Stimulated activated naive CD4-positive, alpha-beta T cell treated with Interleukin-2 at 50 U/mL for 16 hours (primary cell): ENCODE data around the gene CSF2RB.

Source experiments
- DNase-seq: peaks from one replicate; lab custom pipeline; 2025; lab: John Stamatoyannopoulos, UW

The CSF2RB gene

GRCh38 chr22:36936362-36937116 is 23.1 kb downstream of the CSF2RB start:
- no peak for DNase-seq

- no peak for DNase-seq
Measured at GRCh38 chr22:36937319-36938027, 24.0 kb downstream of the CSF2RB start.

DNA sequence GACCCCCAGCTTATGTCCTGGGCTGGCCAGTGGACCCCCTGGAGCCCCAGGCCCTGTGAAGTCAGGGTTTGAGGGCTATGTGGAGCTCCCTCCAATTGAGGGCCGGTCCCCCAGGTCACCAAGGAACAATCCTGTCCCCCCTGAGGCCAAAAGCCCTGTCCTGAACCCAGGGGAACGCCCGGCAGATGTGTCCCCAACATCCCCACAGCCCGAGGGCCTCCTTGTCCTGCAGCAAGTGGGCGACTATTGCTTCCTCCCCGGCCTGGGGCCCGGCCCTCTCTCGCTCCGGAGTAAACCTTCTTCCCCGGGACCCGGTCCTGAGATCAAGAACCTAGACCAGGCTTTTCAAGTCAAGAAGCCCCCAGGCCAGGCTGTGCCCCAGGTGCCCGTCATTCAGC is 24.6 kb downstream of the CSF2RB start:
- DNase-seq, result no peak

DNA sequence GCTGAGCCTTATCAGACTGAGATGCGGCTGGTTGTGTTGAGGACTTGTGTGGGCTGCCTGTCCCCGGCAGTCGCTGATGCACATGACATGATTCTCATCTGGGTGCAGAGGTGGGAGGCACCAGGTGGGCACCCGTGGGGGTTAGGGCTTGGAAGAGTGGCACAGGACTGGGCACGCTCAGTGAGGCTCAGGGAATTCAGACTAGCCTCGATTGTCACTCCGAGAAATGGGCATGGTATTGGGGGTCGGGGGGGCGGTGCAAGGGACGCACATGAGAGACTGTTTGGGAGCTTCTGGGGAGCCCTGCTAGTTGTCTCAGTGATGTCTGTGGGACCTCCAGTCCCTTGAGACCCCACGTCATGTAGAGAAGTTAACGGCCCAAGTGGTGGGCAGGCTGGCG is 25.5 kb downstream of the CSF2RB start:
- DNase-seq, result no peak

DNA sequence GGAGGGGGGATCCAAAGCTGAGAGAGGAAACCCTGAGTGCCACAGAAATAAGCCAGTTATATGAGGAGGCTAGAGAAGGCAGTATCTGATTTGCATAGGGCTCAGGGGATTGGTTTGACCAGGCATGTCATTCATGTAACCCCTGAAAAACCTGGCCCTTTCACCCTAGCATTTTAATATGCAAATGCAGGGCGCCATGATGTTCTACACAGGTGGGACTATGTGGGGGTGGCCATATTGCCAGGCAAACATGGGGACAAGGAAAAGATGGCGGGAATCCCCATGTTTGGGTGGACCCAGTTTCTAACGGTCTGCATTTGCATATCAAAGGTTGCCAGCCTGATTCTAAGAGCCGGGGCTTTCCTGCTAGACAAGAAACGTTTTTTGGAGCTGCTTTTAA is 27.2 kb downstream of the CSF2RB start:
- DNase-seq, result no peak

DNA sequence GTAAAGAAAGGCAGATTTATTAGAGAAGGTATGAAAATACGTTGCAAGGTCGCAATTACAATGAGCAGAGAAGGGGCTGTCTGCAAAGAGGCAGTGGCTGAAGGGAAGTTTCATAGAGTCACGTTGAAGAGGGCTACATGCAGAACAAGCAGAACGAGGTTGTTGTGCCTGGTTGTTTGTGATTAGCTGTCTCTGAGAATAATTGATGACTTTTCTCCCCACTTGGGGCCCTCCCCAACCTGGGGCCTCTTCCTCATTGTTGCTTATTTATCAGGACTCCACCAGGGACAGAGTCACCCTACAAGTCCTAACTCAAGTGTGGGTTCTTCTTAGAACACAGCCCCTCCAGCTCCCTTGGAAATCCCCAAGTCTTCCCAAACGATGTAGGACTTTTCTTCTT is 29.1 kb downstream of the CSF2RB start:
- no peak for DNase-seq

GRCh38 chr22:36946421-36947158 is 33.2 kb downstream of the CSF2RB start:
- no peak for DNase-seq

GRCh38 chr22:36948273-36949225 is 35.1 kb downstream of the CSF2RB start:
- DNase-seq, result no peak

DNA sequence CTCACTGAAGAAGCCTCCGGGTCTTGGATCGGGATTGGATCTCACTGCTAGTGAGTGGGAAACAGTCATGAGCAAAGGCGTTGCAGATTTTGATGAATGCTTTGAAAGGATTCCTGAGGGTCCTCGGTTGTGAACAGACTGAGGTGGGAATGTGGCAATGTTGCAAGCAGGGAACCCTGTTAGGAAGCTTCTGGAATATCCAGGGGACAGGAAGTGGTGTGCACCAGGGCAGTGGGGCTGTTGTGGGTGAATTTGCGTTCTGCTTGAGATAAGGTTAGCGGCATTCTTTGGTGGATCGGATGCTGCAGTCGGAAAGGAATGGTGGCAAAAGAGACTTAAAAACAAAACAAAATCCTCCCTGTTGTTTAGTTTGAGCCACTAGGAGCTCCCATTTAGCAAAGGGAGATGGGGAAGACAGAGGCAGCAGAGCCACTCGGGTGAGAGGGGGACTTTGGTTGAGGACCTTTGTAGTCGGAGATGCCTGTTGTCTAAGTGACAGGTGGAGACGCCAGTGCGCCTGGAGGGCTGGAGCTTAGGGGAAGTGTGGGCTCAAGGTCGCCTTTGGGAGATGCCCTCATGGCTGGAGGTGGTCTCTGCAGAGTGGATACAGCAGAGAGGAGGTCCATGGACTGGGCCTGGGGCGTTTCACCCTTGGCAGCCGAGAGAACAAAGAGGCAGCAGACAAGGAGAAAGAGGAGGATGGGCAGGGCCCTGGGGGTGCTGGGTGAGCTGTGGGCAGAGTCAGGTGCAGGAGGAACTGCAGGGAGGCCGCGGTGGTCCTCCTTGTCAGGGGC is 37.6 kb downstream of the CSF2RB start:
- DNase-seq, result no peak

DNA sequence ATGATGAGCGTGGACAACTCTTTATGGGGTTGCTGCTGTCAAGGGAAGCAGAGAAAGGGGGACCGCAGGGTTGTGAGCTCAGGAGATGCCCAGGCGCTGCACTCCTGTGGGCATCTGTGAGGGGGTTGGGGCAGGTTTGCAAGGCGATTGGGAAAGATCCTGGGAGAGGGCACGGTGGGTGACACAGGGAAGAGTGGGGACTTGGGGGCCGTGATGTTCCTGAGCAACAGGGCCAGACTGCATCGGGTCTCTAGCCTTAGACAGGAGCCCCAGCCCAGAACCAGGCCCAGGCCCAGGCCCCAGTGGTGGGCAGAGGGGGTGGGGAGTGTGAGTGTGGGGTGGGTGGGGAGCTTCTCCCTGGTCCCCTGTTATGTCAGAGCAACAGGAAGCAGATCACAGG is 38.3 kb downstream of the CSF2RB start:
- DNase-seq, result no peak

DNA sequence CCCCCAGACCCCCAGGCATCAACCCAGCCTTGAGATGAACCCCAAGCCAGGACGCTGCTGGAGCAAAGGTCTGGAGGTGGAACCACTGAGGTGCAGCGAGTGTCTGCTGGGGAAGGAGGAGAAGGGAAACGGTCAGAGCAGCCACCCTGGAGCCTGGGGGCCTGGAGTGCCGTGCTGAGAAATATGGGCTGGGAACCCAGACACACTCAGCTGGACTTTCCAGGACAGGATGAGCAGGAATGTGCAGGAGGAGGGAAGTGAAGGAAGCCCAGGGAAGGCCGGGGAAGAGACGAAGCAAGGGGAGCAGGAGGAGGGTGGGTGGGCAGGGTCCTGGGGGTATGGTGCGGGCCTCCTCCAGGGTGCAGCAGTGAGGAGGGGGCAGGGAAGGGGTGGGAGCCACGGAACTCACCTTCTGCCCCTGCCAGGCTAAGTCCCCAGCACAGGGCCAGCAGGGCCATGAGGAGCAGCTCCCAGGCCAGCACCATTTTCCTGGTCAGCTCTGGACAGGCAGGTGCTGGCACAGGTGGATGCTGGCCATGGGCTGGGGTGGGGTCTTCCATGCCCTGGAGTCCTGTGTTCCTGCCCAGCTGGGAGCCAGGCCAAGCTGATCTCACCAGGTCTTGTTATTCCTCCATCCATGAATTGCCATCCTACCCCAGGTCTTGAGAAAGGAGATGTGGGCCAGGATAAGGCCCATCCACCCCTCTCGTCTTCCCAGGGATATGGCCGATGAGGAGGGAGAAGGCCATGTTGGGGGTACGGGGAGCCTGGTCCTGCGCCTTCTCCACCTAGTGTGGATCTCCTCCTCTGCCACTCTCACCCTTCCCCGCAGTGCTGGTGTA is 40.0 kb downstream of the CSF2RB start:
- DNase-seq, result no peak

DNA sequence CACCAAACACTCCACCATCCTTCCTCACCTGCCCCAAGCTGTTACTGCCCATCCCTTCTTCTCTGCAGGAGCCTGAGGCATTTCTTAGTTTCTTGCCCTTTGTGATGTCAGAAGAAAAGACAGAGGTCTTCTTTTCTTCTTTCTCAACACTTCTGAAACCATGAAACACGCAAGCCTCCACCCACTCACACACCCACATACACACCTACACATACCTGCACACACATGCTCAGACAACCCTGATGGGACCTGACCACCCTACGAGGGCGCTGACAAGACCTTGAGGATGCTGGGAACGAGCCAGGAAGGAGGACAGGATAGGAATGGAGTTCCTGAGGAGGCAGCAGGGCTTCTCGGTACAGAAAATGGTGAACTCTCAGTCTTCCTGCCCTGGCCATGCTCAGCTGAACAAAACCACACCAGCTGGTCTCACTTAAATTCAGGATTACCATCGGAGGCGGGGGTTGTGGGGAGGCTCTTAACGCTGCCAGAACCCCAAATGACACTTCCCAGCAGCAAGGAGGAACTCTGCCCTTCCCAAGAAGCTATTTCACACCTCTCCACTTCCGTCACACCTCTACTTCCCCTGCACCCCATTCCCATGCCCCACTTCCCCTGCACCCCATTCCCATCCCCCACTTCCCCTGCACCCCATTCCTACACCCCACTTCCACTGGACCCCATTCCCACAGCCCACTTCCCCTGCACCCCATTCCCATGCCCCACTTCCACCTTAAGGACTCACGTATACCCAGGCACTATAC is 41.0 kb downstream of the CSF2RB start:
- DNase-seq, result no peak

DNA sequence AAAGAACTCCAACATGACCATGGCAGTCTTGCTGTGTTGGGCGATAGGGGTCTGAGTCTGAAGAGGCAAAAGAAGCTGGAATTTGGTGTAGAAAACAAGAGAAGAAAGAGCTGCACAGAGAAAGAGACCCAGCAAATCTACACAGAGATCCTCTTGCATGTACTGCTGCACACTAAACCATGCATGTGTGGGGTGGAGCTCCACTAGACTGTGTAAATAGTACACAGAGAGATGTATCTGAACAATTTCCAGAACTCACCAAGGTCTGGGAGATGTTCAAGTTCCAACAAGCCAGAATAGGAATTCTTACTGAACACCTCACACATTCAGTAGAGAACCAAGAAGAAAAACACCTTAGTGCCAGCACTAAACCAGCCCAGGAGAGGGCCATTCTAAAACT is 42.3 kb downstream of the CSF2RB start:
- DNase-seq, result no peak

DNA sequence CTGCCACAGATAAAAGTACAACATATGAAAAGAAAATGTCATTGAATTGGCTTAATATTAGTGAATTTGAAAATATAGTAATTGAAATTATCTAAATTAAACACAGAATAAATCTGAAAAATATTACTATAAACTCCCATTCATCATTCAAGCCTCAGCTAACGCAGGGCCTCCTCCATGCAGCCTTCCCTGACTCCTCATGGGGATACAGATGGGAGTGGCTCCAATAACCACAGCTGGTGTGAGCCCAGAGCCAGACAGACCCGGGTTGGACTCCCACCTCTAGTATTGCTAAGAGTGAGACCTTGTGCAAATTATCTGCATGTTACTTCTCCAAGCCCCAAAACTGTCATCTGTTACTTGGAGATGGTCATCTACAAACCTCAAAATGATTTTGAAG is 44.9 kb downstream of the CSF2RB start:
- DNase-seq, result no peak

DNA sequence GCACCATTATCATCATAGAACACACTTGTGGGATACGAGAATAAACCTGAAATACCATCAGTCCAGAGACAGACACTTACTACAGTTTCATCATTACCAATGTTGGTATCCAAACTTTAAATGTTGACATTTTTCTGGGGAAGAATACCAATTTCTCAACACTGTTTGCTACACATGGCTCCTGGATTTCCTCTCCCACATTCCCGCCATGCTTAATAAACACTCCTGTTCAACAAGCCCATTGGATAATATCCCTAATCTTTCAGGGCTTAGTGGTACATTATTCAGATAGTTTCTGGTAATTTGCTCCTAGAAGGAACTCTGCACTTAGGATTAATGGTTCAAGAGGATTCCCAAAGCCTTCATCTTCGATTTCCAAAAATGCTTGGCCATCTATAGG is 48.2 kb downstream of the CSF2RB start:
- DNase-seq, result no peak

GRCh38 chr22:36963302-36963701 is 49.9 kb downstream of the CSF2RB start:
- DNase-seq, result no peak

- no peak for DNase-seq
Measured at GRCh38 chr22:36964106-36964505, 50.7 kb downstream of the CSF2RB start.

DNA sequence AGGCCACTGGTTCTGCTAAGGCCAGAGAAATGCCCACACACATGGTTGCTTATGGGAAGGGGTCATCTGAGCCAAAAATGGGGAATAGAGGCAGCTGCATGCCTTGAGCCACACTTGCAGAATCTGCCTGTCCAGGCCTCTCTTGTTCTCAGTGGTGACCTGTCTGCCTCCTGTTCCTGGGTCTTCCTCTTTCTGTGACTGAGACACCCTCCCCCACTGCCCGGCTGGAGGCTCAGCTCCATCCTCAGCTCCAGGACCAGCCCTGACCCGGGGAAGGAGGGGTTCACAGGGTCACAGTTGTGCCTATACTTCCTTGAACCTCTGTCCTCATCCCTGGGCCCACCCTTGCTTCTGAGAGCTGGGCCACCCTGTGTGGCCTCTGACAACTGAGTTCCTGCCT is 52.3 kb downstream of the CSF2RB start:
- DNase-seq, result no peak

DNA sequence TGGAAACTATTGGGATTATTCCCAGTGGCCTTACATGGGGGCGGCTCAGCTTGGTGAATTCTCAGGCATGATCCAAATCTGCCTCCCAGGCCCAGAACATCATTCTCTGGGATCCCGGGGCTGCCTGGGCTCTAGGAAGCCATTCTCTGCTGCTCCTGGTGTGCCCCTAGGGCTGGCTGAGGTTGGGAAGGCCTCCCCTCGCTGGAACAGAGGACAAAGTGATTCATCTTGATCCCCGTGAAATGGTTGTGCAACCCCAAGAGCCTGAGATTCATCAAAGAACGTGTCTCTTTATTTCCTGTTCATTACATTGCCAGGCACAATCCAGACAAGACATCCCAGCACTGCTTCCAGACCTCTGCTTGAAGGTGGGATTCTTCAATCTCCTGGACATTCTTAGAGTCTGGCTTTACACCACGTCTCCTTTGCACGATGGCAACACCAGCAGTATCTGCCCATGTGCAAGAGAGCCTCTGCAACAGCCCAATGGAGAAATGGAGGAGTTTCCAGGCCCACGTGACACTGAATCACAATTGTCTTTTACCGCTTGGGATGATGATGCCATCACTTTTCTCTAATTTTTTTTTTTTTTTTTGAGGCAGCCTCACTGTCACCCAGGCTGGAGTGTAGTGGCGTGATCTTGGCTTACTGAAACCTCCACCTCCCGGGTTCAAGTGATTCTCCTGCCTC is 53.6 kb downstream of the CSF2RB start:
- DNase-seq, result no peak
